ENCODE measurements around the gene GPR33. TPM values are rescaled to one million over a fixed set of nuclear protein-coding genes. Genes with fewer than 3 reads are reported as not detected.

The GPR33 gene
- total RNA-seq, 1 experiment from 2014 or later = not detected

DNA sequence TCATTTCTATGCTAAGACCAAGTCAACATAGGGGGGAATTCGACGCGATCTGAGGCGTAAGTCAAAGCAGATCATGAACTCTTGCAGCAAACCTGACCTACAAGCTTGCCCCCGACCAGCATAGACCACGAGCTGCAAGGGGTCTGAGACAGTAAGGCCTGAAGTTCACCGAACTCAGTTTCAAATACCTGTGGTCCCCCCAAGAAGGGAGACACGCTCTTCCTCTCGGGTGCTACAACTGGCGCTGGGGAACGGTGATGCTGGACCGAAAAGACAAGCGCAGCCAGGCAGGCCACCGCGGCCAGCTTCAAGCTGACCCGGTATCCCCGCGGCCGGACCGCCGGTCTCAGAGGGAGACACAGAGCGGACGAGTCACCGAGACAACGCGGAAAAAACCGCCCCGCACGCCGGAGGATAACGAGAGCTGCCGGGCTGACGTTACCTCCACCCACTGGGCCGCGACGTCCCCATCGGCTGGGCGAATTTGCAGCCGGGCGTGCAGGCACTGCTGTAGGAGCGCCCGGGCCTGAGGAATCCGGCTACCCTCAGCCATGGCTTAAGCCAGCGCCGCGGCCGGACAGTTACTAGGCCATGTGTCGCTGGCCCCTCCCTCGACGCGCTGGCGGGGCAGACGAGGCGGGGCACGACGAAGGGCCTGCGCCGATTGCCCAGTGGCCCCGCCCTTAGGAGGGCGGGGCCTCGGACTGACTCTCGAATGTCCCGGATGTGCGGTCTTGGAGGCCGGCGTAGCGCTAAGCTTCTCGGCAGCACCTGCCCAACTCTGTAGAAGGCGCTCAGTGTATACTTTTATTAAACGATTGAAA lies 30.8 kb downstream of the GPR33 start, which contains the start of gene DTD2:
Gene DTD2, minus strand, starts transcription at position 666 of the 824 bp plus-strand sequence. Its CDS starts 113 bp downstream, at position 553.
- Histone ChIP-seq H3T11ph (ENCODE audit: low read length) (no peak within 1 kb of the TSS), H3K27me3 (ENCODE audit: insufficient read depth, low read length) (no peaks in the 10 kb centered on the region), H3K79me2 (ENCODE audit: insufficient read depth, low read length) (no peaks in the 10 kb centered on the region), H2BK120ac (ENCODE audit: low read depth, low read length, poor library complexity, severe bottlenecking) (no peak within 1 kb of the TSS), H3K14ac (ENCODE audit: insufficient read depth, low read length) (peak within 1 kb of the TSS; percentile 96), H4K91ac (ENCODE audit: insufficient read length, low read depth, low read length) (no peak within 1 kb of the TSS), H3K9ac (ENCODE audit: extremely low read depth, insufficient read length, low read length) (peak within 1 kb of the TSS; percentile 86), H3K18ac (ENCODE audit: insufficient read length, low read depth, low read length) (peak within 1 kb of the TSS; percentile 99), H2AFZ (ENCODE audit: low read length) (peak within 1 kb of the TSS; percentile 11), H3K27ac (ENCODE audit: insufficient read length, low read depth, low read length) (peak within 1 kb of the TSS; percentile 61), H4K20me1 (ENCODE audit: control insufficient read depth, insufficient read depth, insufficient read length) (no peaks in the 10 kb centered on the region), H3K56ac (ENCODE audit: insufficient read length, low read depth, low read length) (no peak within 1 kb of the TSS), H2BK20ac (ENCODE audit: low read depth, low read length, poor library complexity, severe bottlenecking) (no peak within 1 kb of the TSS), H3K23ac (ENCODE audit: insufficient read length, low read depth, low read length) (no peak within 1 kb of the TSS), H4K8ac (replicated peaks; ENCODE audit: insufficient read length, low read depth, low read length) (no peak within 1 kb of the TSS), H3K79me1 (ENCODE audit: insufficient read depth, low read depth, low read length, poor library complexity, severe bottlenecking) (no peaks in the 10 kb centered on the region), H2AK5ac (ENCODE audit: insufficient read length, low read length) (no peak within 1 kb of the TSS), H2BK12ac (ENCODE audit: insufficient read length, low read depth, low read length) (no peak within 1 kb of the TSS), H3K23me2 (ENCODE audit: insufficient read length, low read depth, low read length, poor library complexity, severe bottlenecking) (peaks cover 5% of the 10 kb centered on the region), H3K4ac (ENCODE audit: low read depth, low read length) (no peak within 1 kb of the TSS), H2BK5ac (ENCODE audit: insufficient read length, low read length) (peak within 1 kb of the TSS; percentile 24), H3K4me2 (ENCODE audit: insufficient read depth, insufficient read length, low read length) (peak within 1 kb of the TSS; percentile 90), H3K4me1 (ENCODE audit: insufficient read depth, low read length) (no peaks in the 10 kb centered on the region), H4K5ac (ENCODE audit: insufficient read length, low read depth, low read length) (peak within 1 kb of the TSS; percentile 73), H3K9me3 (ENCODE audit: control insufficient read depth, low read depth, low read length) (no peaks in the 10 kb centered on the region), H2BK15ac (ENCODE audit: low read depth, low read length) (no peak within 1 kb of the TSS)
- Mint-ChIP-seq H3K36me3 (ENCODE audit: insufficient read depth in 1 of 3, low read depth in 3 of 3) (peaks cover 4 to 10% (median 9%) of the 10 kb centered on the region in 3 experiments; a peak in 5 of 7 replicates), H3K27ac (peak within 1 kb of the TSS; percentile 95 to 99 (median 99)), H3K4me1 (peaks cover 23 to 26% of the 10 kb centered on the region in 2 experiments), H3K4me3 (peak within 1 kb of the TSS; percentile 91 to 95), H3K9me3 (no peaks in the 10 kb centered on the region), H3K27me3 (ENCODE audit: low read depth) (no peaks in the 10 kb centered on the region)
- TF ChIP-seq, protein P1, sequence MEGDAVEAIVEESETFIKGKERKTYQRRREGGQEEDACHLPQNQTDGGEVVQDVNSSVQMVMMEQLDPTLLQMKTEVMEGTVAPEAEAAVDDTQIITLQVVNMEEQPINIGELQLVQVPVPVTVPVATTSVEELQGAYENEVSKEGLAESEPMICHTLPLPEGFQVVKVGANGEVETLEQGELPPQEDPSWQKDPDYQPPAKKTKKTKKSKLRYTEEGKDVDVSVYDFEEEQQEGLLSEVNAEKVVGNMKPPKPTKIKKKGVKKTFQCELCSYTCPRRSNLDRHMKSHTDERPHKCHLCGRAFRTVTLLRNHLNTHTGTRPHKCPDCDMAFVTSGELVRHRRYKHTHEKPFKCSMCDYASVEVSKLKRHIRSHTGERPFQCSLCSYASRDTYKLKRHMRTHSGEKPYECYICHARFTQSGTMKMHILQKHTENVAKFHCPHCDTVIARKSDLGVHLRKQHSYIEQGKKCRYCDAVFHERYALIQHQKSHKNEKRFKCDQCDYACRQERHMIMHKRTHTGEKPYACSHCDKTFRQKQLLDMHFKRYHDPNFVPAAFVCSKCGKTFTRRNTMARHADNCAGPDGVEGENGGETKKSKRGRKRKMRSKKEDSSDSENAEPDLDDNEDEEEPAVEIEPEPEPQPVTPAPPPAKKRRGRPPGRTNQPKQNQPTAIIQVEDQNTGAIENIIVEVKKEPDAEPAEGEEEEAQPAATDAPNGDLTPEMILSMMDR (conservative IDR thresholded peaks at IDR 0.05) = no peak
- no CpG with 5 or more reads among the region's 70 CpGs for WGBS (ENCODE audit: extremely low coverage, insufficient read length, low lambda C conversion rate)
- DNase-seq = peak; percentile 94
